HepG2 (cell line): ENCODE results near the gene SBK2. TPM values are rescaled to one million over a fixed set of nuclear protein-coding genes. Genes with fewer than 3 reads are reported as not detected.
A peak's percentile ranks its signal among the peaks of the same experiment; 100 is the strongest.

Experiments used
- ATAC-seq: fragments of 200-7000 bp; cut with Tn5 transposase; 3 replicates; pipeline ENCODE4 v1.9.1; 2020; ENCODE audit warnings: mild to moderate bottlenecking, moderate library complexity
- BruUV-seq: library from RNA; stranded (reverse); fragments of 400-500 nt; replicated peaks from 2 replicates; lab custom pipeline; 2021; lab: Mats Ljungman, UMichigan
- CTCF ChIA-PET: fragments of 300-600 bp; formaldehyde crosslinking; extraction: SDS; loops from one replicate; lab custom pipeline; 2021; ENCODE audit warnings: low total read pairs, inconsistent platforms, low intra/inter-chr PET ratio; lab: Yijun Ruan, JAX
- POLR2A ChIA-PET: fragments of 350-600 bp; sonication (Branson Sonifier 250); formaldehyde crosslinking; loops from one replicate; lab custom pipeline; 2020; ENCODE audit warnings: antibody characterized with exemption, inconsistent platforms; lab: Yijun Ruan, JAX
- DNase-seq: peaks from one replicate; pipeline ENCODE4 v3.0.0-alpha.2; 2015; ENCODE audit warnings: low spot score
- FAIRE-seq: peaks from 3 replicates; lab custom pipeline; 2011; peaks lifted over from hg19 to GRCh38; lab: Jason Lieb, UNC
- H2AFZ ChIP-seq: one replicate; pipeline ENCODE4 v1.6.1; 2011; ENCODE audit warnings: low read length, inconsistent platforms
- H3K27ac ChIP-seq: fragments of 300-600 bp; 3 replicates; pipeline ENCODE4 v1.8.0; 2011; ENCODE audit warnings: mixed run types, mild to moderate bottlenecking, mixed read lengths, low read length, inconsistent platforms; ENCODE audit not compliant: insufficient read depth; ENCODE audit errors: extremely low read length
- H3K27me3 ChIP-seq, 2 experiments: fragments of 200-600 bp in 1 of 2; 2 replicates in 1 of 2; 3 replicates in 1 of 2; pipeline versions ENCODE4 v1.6.0 to v1.8.0; 2011; ENCODE audit warnings: low read length in 2 of 2, mild to moderate bottlenecking in 2 of 2, moderate library complexity in 2 of 2, inconsistent platforms in 1 of 2; ENCODE audit not compliant: insufficient read depth in 2 of 2, control insufficient read depth in 1 of 2
- H3K36me3 ChIP-seq, 2 experiments: fragments of 200-600 bp in 1 of 2; replicated peaks in 1 of 2; 2 replicates in 1 of 2; 3 replicates in 1 of 2; pipeline versions ENCODE4 v1.5.1 to v1.8.0; 2011; ENCODE audit warnings: low read length in 2 of 2, inconsistent platforms in 1 of 2; ENCODE audit not compliant: insufficient read depth in 2 of 2, control insufficient read depth in 1 of 2
- H3K4me1 ChIP-seq: 2 replicates; pipeline ENCODE4 v1.5.1; 2012; ENCODE audit warnings: low read length, inconsistent platforms; ENCODE audit not compliant: insufficient read depth
- H3K4me2 ChIP-seq: 2 replicates; pipeline ENCODE4 v1.6.0; 2011; ENCODE audit warnings: low read depth, low read length, inconsistent platforms
- H3K4me3 ChIP-seq, 3 experiments: fragments of 200-600 bp in 1 of 3; sonication (generic), shearing (Covaris generic) in 1 of 3; replicated peaks in 1 of 3; 2 replicates each; pipeline ENCODE4 v1.5.1; 2011 to 2016; ENCODE audit warnings: low read length in 3 of 3, inconsistent platforms in 2 of 3, low read depth in 2 of 3, mild to moderate bottlenecking in 2 of 3, control low read depth in 1 of 3, mixed read lengths in 1 of 3; ENCODE audit not compliant: insufficient read depth in 1 of 3
- H3K79me2 ChIP-seq: one replicate; pipeline ENCODE4 v1.6.1; 2011; ENCODE audit warnings: low read length, inconsistent platforms; ENCODE audit not compliant: insufficient read depth
- H3K9ac ChIP-seq: 2 replicates; pipeline ENCODE4 v1.6.0; 2011; ENCODE audit warnings: mild to moderate bottlenecking, low read depth, low read length, inconsistent platforms; ENCODE audit not compliant: insufficient read depth
- H3K9me3 ChIP-seq: 2 replicates; pipeline ENCODE4 v1.5.1; 2012; ENCODE audit warnings: mild to moderate bottlenecking, low read length
- H4K20me1 ChIP-seq: 2 replicates; pipeline ENCODE4 v1.6.0; 2011; ENCODE audit warnings: inconsistent platforms, mild to moderate bottlenecking, low read length, moderate library complexity; ENCODE audit not compliant: insufficient read depth
- HNF1A ChIP-seq, 2 experiments: sonication (generic) in 1 of 2; formaldehyde crosslinking in 1 of 2; IDR thresholded peaks; 2 replicates each; pipeline versions ENCODE4 v1.4.0 to v1.6.1; 2016 to 2020; ENCODE audit warnings: borderline replicate concordance in 1 of 2, low read depth in 1 of 2, mild to moderate bottlenecking in 1 of 2, missing genetic modification reagents in 1 of 2
- KDM3A ChIP-seq: IDR thresholded peaks from 2 replicates; pipeline ENCODE4 v1.6.1; 2018; ENCODE audit warnings: low read depth, missing compliant biosample characterization
- REPIN1 ChIP-seq: sonication (generic); formaldehyde crosslinking; IDR thresholded peaks from 2 replicates; pipeline ENCODE4 v1.8.0; 2022; ENCODE audit warnings: missing genetic modification reagents, low read depth, mild to moderate bottlenecking, borderline replicate concordance
- RXRA ChIP-seq: sonication (generic); formaldehyde crosslinking; IDR thresholded peaks from 2 replicates; pipeline ENCODE4 v1.5.1; 2020; ENCODE audit warnings: missing genetic modification reagents
- SALL1 ChIP-seq: sonication (generic); formaldehyde crosslinking; IDR thresholded peaks from 2 replicates; pipeline ENCODE4 v1.8.0; 2022; ENCODE audit warnings: mild to moderate bottlenecking, missing genetic modification reagents
- SP1 ChIP-seq, 2 experiments: fragments of 450-650 bp in 1 of 2; sonication (generic) in 1 of 2; formaldehyde crosslinking in 1 of 2; IDR thresholded peaks; 2 replicates each; pipeline versions ENCODE4 v1.4.0 to v1.6.1; 2016 to 2020; ENCODE audit warnings: missing genetic modification reagents in 1 of 2
- SP2 ChIP-seq: sonication (generic); formaldehyde crosslinking; IDR thresholded peaks from 2 replicates; pipeline ENCODE4 v1.5.1; 2020; ENCODE audit warnings: mild to moderate bottlenecking, missing genetic modification reagents
- THAP8 ChIP-seq: sonication (generic); formaldehyde crosslinking; IDR thresholded peaks from 2 replicates; pipeline ENCODE4 v1.5.1; 2020; ENCODE audit warnings: missing genetic modification reagents, mild to moderate bottlenecking, borderline replicate concordance
- ZFP1 ChIP-seq: IDR thresholded peaks from 2 replicates; pipeline ENCODE4 v1.6.1; 2016
- ZNF557 ChIP-seq: sonication (generic); formaldehyde crosslinking; IDR thresholded peaks from 2 replicates; pipeline ENCODE4 v1.4.0; 2020; ENCODE audit warnings: missing genetic modification reagents
- WGBS: methylation state at CpG from one replicate; pipeline ENCODE4 v1.1.6; 2017; ENCODE audit warnings: low lambda C conversion rate; 5-methylcytosine and 5-hydroxymethylcytosine counted together
- in situ Hi-C: cut with HindIII; loops from 2 replicates; pipeline ENCODE4 v1.10.0; 2017; ENCODE audit warnings: low pct_unique_long_range_greater_than_20kb; ENCODE audit not compliant: extremely low pct_ligation_motif_present
- intact Hi-C: fragments of 100-400 bp; cut with micrococcal nuclease; formaldehyde crosslinking; loops from one replicate; pipeline ENCODE4 v1.10.0; 2022; ENCODE audit not compliant: unreplicated experiment
- polyA plus RNA-seq, 8 experiments: library from polyadenylated mRNA; depleted of rRNA in 3 of 8; stranded (reverse) in 7 of 8; unstranded in 1 of 8; fragments of >200 nt; fragmentation: Illumina TruSeq in 4 of 8; extraction: Trizol in 4 of 8; gene quantifications; 2 replicates each; pipeline versions ENCODE4 v1.2.1 to v1.2.3, GENCODE V29; 2011 to 2016; ENCODE audit warnings: low read depth in 4 of 8, missing spikeins in 1 of 8, mixed read lengths in 1 of 8; ENCODE audit not compliant: insufficient read depth in 1 of 8
- total RNA-seq, 5 experiments: library from RNA; depleted of rRNA; stranded (reverse); fragments of >200 nt; fragmentation: Illumina TruSeq; extraction: Trizol; gene quantifications; 2 replicates each; pipeline ENCODE4 v1.2.3, GENCODE V29; 2016; ENCODE audit warnings: low read depth in 1 of 5

The SBK2 gene
- total and polyA plus RNA-seq, 2 of the 13 experiments (the other 11 are each of a cell fraction or from before 2014, with no cell fraction given) = 0.24 TPM; not detected in 1

DNA sequence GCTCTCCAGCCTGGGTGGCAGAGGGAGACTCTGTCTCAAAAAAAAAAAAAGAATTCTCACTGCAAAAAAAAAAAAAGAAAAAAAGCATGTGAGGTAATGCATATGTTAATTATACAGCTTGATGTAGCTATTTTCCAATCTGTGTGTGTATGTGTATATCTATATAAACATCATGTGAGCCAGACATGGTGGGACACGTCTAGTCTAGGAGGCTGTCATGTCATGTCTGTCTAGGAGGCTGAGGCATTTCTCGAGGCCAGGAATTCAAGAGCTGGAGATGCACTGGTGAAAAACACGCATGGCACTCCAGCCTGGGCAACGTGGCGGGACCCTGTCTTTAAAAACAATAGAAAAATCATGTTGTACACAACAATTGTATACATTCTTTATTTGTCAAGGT is 15.3 kb upstream of the SBK2 start:
- no peak overlapping the region for H2AFZ ChIP-seq
- TF ChIP-seq HNF1A (IDR thresholded peaks at IDR 0.05; ENCODE audit: low read depth) (no peak), HNF1A (CRISPR knock-in tag; IDR thresholded peaks at IDR 0.05; ENCODE audit: borderline replicate concordance) (no peak)
- TF ChIP-seq, all 625 proteins: peak for 0
- no peaks in the 10 kb centered on the region for H3K9me3 ChIP-seq
- peaks cover 72% of the 10 kb centered on the region for H3K4me1 ChIP-seq
- peak overlapping the region; percentile 75 for H3K4me2 ChIP-seq
- intact Hi-C loops = loop anchor here (2.0 to 10.0 kb wide), 2 partner anchors 29 to 53 kb away; partner anchors contain the start of genes ZNF524, ZNF579 and ZNF865
- ChIA-PET POLR2A (interaction anchor here (1.4 to 2.7 kb wide), 7 partner anchors 28 to 102 kb away, joined by 4 to 18 read pairs (median 5); partner anchors contain the start of genes FIZ1, NAT14, ZNF524 and ZNF579), CTCF (no interaction called here)
- 0 out of 6 replicates have a peak overlapping the region, but pooled peaks of 1 of the 3 experiments have one; percentile 32 for H3K4me3 ChIP-seq
- H4K20me1 ChIP-seq = no peaks in the 10 kb centered on the region
- no peak overlapping the region for H3K9ac ChIP-seq
- no peaks in the 10 kb centered on the region for H3K79me2 ChIP-seq
- DNase-seq (no peak), FAIRE-seq (no peak), ATAC-seq (no peak)
- in situ Hi-C loops = no loop called here
- no TSS peak for BruUV-seq
- H3K27me3 ChIP-seq = no peaks in the 10 kb centered on the region
- no peak overlapping the region for H3K27ac ChIP-seq
- 31% methylated on average over 5 of the region's 5 CpGs for WGBS
- no peaks in the 10 kb centered on the region for H3K36me3 ChIP-seq

- CTCF ChIA-PET = no interaction called here
- no peaks in the 10 kb centered on the region for H4K20me1 ChIP-seq
- TF ChIP-seq SP1 (IDR thresholded peaks at IDR 0.05) (no peak), SP1 (CRISPR knock-in tag; IDR thresholded peaks at IDR 0.05) (no peak), ZFP1 (CRISPR knock-in tag) (no peak), ZNF557 (CRISPR knock-in tag) (no peak), SP2 (no peak), SALL1 (CRISPR knock-in tag) (no peak), THAP8 (no peak), REPIN1 (0 out of 2 replicates have a peak, but pooled peaks have one; percentile 95), KDM3A (CRISPR knock-in tag) (no peak), RXRA (CRISPR knock-in tag) (no peak)
These were observed 13.4 kb upstream of the SBK2 start for GRCh38 chr19:55550321-55550650.

More at GRCh38 chr19:55550321-55550650, 13.4 kb upstream of the SBK2 start:
- no peaks in the 10 kb centered on the region for H3K36me3 ChIP-seq
- peak overlapping the region; percentile 97 for H3K4me2 ChIP-seq
- H3K9ac ChIP-seq = peak overlapping the region; percentile 68; the same call in 1 of the 2 replicates
- no peaks in the 10 kb centered on the region for H3K9me3 ChIP-seq
- BruUV-seq = no TSS peak
- no peaks in the 10 kb centered on the region; a peak in 1 of 5 replicates for H3K27me3 ChIP-seq
- POLR2A ChIA-PET = interaction anchor here (0.8 to 1.3 kb wide), 7 partner anchors 9 to 341 kb away, joined by 3 to 13 read pairs (median 3); partner anchors contain the start of genes FIZ1, PTPRH, U2AF2 and UBE2S
- in situ Hi-C loops (no loop called here), intact Hi-C loops (loop anchor here (10.0 kb wide), 1 partner anchor 55 kb away; the partner anchor contains the start of genes ZNF524 and ZNF865)
- H3K4me1 ChIP-seq = peaks cover 79% of the 10 kb centered on the region
- no peak overlapping the region for H3K27ac ChIP-seq
- ATAC-seq = no peak
- no peak overlapping the region for H2AFZ ChIP-seq
- WGBS = 7% methylated on average over 7 of the region's 7 CpGs
- H3K4me3 ChIP-seq = peak overlapping the region; percentile 55 to 80 (median 66)
- no peak for DNase-seq
- no peaks in the 10 kb centered on the region for H3K79me2 ChIP-seq
- FAIRE-seq = peak; percentile 15
